ENCODE results near the gene ZNF532. TPM values are rescaled to one million over a fixed set of nuclear protein-coding genes. Genes with fewer than 3 reads are reported as not detected.

ZNF532 gene
- total and polyA plus RNA-seq, 9 of the 15 experiments (the other 6 are each of a cell fraction or from before 2014, with no cell fraction given), result 0.42 TPM; not detected in 8

GRCh38 chr18:58977801-58978200, 113.1 kb downstream of the ZNF532 start (continued):
- TF ChIP-seq POLR2AphosphoS2 (IDR thresholded peaks at IDR 0.05; ENCODE audit: low read length) (no peak), ZNF124 (CRISPR knock-in tag; IDR thresholded peaks at IDR 0.05) (no peak), KAT7 (CRISPR knock-in tag; IDR thresholded peaks at IDR 0.05; ENCODE audit: borderline replicate concordance) (no peak), HIVEP1 (CRISPR knock-in tag; IDR thresholded peaks at IDR 0.05) (no peak), PHTF2 (CRISPR knock-in tag; IDR thresholded peaks at IDR 0.05) (no peak), ZNF644 (tag; IDR thresholded peaks at IDR 0.05; ENCODE audit: low read depth) (no peak), HDAC6 (IDR thresholded peaks at IDR 0.05; ENCODE audit: low read depth, low read length) (no peak)
- TF ChIP-seq, protein P1, sequence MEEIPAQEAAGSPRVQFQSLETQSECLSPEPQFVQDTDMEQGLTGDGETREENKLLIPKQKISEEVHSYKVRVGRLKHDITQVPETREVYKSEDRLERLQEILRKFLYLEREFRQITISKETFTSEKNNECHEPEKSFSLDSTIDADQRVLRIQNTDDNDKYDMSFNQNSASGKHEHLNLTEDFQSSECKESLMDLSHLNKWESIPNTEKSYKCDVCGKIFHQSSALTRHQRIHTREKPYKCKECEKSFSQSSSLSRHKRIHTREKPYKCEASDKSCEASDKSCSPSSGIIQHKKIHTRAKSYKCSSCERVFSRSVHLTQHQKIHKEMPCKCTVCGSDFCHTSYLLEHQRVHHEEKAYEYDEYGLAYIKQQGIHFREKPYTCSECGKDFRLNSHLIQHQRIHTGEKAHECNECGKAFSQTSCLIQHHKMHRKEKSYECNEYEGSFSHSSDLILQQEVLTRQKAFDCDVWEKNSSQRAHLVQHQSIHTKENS (CRISPR knock-in tag; IDR thresholded peaks at IDR 0.05), result no peak
- TF ChIP-seq, protein P2, sequence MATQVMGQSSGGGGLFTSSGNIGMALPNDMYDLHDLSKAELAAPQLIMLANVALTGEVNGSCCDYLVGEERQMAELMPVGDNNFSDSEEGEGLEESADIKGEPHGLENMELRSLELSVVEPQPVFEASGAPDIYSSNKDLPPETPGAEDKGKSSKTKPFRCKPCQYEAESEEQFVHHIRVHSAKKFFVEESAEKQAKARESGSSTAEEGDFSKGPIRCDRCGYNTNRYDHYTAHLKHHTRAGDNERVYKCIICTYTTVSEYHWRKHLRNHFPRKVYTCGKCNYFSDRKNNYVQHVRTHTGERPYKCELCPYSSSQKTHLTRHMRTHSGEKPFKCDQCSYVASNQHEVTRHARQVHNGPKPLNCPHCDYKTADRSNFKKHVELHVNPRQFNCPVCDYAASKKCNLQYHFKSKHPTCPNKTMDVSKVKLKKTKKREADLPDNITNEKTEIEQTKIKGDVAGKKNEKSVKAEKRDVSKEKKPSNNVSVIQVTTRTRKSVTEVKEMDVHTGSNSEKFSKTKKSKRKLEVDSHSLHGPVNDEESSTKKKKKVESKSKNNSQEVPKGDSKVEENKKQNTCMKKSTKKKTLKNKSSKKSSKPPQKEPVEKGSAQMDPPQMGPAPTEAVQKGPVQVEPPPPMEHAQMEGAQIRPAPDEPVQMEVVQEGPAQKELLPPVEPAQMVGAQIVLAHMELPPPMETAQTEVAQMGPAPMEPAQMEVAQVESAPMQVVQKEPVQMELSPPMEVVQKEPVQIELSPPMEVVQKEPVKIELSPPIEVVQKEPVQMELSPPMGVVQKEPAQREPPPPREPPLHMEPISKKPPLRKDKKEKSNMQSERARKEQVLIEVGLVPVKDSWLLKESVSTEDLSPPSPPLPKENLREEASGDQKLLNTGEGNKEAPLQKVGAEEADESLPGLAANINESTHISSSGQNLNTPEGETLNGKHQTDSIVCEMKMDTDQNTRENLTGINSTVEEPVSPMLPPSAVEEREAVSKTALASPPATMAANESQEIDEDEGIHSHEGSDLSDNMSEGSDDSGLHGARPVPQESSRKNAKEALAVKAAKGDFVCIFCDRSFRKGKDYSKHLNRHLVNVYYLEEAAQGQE (IDR thresholded peaks at IDR 0.05; ENCODE audit: borderline replicate concordance), result no peak
- TF ChIP-seq, protein P2 (CRISPR knock-in tag; IDR thresholded peaks at IDR 0.05; ENCODE audit: low read depth), result no peak
